ENCODE measurements around the gene LIN37. TPM values are rescaled to one million over a fixed set of nuclear protein-coding genes. Genes with fewer than 3 reads are reported as not detected.
A peak's percentile ranks its signal among the peaks of the same experiment; 100 is the strongest.

The LIN37 gene
- total RNA-seq, 1 experiment from 2014 or later: 5.9 TPM

- Histone ChIP-seq H3T11ph (ENCODE audit: low read length) (no peak overlapping the region), H2BK12ac (ENCODE audit: insufficient read length, low read depth, low read length) (no peak overlapping the region), H2BK15ac (ENCODE audit: low read depth, low read length) (no peak overlapping the region), H3K9me3 (ENCODE audit: control insufficient read depth, low read depth, low read length) (no peaks in the 10 kb centered on the region), H2BK5ac (ENCODE audit: insufficient read length, low read length) (no peak overlapping the region), H3K27me3 (ENCODE audit: insufficient read depth, low read length) (no peaks in the 10 kb centered on the region), H3K4me1 (ENCODE audit: insufficient read depth, low read length) (no peaks in the 10 kb centered on the region), H3K23ac (ENCODE audit: insufficient read length, low read depth, low read length) (no peak overlapping the region), H3K27ac (ENCODE audit: insufficient read length, low read depth, low read length) (no peak overlapping the region), H3K23me2 (ENCODE audit: insufficient read length, low read depth, low read length, poor library complexity, severe bottlenecking) (no peaks in the 10 kb centered on the region), H3K14ac (ENCODE audit: insufficient read depth, low read length) (no peak overlapping the region), H3K9ac (ENCODE audit: extremely low read depth, insufficient read length, low read length) (no peak overlapping the region), H3K4ac (ENCODE audit: low read depth, low read length) (no peak overlapping the region), H4K91ac (ENCODE audit: insufficient read length, low read depth, low read length) (no peak overlapping the region), H4K5ac (ENCODE audit: insufficient read length, low read depth, low read length) (no peak overlapping the region), H3K18ac (ENCODE audit: insufficient read length, low read depth, low read length) (no peak overlapping the region), H2AK5ac (ENCODE audit: insufficient read length, low read length) (no peak overlapping the region), H3K79me2 (ENCODE audit: insufficient read depth, low read length) (no peaks in the 10 kb centered on the region; the same call in 1 of the 2 replicates), H2BK20ac (ENCODE audit: low read depth, low read length, poor library complexity, severe bottlenecking) (no peak overlapping the region), H3K4me2 (ENCODE audit: insufficient read depth, insufficient read length, low read length) (no peak overlapping the region), H2BK120ac (ENCODE audit: low read depth, low read length, poor library complexity, severe bottlenecking) (no peak overlapping the region), H2AFZ (ENCODE audit: low read length) (no peak overlapping the region), H4K8ac (replicated peaks; ENCODE audit: insufficient read length, low read depth, low read length) (no peak overlapping the region), H4K20me1 (ENCODE audit: control insufficient read depth, insufficient read depth, insufficient read length) (peaks cover under 1% of the 10 kb centered on the region), H3K79me1 (ENCODE audit: insufficient read depth, low read depth, low read length, poor library complexity, severe bottlenecking) (no peaks in the 10 kb centered on the region), H3K56ac (ENCODE audit: insufficient read length, low read depth, low read length) (no peak overlapping the region)
- H3K4me1 Mint-ChIP-seq: peaks cover under 1 to 2% of the 10 kb centered on the region in 2 experiments; a peak in 3 of 4 replicates
- peaks cover 58 to 89% (median 85%) of the 10 kb centered on the region in 3 experiments; a peak in 6 of 7 replicates for H3K36me3 Mint-ChIP-seq (ENCODE audit: insufficient read depth in 1 of 3, low read depth in 3 of 3)
- DNase-seq: no peak
- whole genome bisulfite sequencing (ENCODE audit: extremely low coverage, insufficient read length, low lambda C conversion rate): no CpG with 5 or more reads among the region's 12 CpGs
- no peak overlapping the region; a peak in 1 of 5 replicates for H3K4me3 Mint-ChIP-seq
- peak overlapping the region in 1 of 3 experiments; percentile 35; a peak in 1 of 7 replicates for H3K27ac Mint-ChIP-seq
- H3K27me3 Mint-ChIP-seq (ENCODE audit: low read depth): no peaks in the 10 kb centered on the region; the same call in 1 of the 2 replicates
- TF ChIP-seq CTCF (conservative IDR thresholded peaks at IDR 0.05): no peak
- H3K9me3 Mint-ChIP-seq: no peaks in the 10 kb centered on the region
These were observed 23.8 kb upstream of the LIN37 start for GRCh38 chr19:35724560-35724959.

Measured in H9 (cell line).